Measurements from ENCODE around the gene CD46.

DNA sequence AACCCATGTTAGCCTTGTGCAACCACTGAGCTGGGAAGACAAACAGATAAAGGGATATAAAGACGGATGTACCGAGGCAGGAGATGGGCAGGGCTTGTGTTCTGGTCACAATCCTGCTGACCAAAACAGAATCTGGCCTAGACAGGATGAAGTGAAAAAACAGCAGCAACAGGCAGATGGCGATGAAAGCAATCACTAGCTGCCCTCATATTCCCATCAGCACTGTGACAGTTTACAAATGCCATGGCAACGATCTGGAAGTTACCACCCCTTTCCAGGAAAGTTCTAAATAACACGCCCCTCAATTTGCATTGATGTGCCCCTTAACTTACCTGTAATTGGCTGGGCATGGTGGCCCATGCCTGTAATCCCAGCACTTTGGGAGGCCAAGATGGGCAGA is 40.6 kb upstream of the CD46 start:
- TF ChIP-seq SMC3 (conservative IDR thresholded peaks at IDR 0.05; ENCODE audit: poor library complexity) (no peak), EZH2 (IDR thresholded peaks at IDR 0.05; ENCODE audit: borderline replicate concordance, insufficient read depth, low read length, poor library complexity, severe bottlenecking) (no peak), TAF1 (IDR thresholded peaks at IDR 0.05; ENCODE audit: low read depth) (no peak)
- TF ChIP-seq, protein P1, sequence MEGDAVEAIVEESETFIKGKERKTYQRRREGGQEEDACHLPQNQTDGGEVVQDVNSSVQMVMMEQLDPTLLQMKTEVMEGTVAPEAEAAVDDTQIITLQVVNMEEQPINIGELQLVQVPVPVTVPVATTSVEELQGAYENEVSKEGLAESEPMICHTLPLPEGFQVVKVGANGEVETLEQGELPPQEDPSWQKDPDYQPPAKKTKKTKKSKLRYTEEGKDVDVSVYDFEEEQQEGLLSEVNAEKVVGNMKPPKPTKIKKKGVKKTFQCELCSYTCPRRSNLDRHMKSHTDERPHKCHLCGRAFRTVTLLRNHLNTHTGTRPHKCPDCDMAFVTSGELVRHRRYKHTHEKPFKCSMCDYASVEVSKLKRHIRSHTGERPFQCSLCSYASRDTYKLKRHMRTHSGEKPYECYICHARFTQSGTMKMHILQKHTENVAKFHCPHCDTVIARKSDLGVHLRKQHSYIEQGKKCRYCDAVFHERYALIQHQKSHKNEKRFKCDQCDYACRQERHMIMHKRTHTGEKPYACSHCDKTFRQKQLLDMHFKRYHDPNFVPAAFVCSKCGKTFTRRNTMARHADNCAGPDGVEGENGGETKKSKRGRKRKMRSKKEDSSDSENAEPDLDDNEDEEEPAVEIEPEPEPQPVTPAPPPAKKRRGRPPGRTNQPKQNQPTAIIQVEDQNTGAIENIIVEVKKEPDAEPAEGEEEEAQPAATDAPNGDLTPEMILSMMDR (IDR thresholded peaks at IDR 0.05; ENCODE audit: poor library complexity, severe bottlenecking) = no peak
- TF ChIP-seq, protein P2, sequence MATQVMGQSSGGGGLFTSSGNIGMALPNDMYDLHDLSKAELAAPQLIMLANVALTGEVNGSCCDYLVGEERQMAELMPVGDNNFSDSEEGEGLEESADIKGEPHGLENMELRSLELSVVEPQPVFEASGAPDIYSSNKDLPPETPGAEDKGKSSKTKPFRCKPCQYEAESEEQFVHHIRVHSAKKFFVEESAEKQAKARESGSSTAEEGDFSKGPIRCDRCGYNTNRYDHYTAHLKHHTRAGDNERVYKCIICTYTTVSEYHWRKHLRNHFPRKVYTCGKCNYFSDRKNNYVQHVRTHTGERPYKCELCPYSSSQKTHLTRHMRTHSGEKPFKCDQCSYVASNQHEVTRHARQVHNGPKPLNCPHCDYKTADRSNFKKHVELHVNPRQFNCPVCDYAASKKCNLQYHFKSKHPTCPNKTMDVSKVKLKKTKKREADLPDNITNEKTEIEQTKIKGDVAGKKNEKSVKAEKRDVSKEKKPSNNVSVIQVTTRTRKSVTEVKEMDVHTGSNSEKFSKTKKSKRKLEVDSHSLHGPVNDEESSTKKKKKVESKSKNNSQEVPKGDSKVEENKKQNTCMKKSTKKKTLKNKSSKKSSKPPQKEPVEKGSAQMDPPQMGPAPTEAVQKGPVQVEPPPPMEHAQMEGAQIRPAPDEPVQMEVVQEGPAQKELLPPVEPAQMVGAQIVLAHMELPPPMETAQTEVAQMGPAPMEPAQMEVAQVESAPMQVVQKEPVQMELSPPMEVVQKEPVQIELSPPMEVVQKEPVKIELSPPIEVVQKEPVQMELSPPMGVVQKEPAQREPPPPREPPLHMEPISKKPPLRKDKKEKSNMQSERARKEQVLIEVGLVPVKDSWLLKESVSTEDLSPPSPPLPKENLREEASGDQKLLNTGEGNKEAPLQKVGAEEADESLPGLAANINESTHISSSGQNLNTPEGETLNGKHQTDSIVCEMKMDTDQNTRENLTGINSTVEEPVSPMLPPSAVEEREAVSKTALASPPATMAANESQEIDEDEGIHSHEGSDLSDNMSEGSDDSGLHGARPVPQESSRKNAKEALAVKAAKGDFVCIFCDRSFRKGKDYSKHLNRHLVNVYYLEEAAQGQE (IDR thresholded peaks at IDR 0.05; ENCODE audit: borderline replicate concordance) = no peak

Data from neural cell (in vitro differentiated cells).